ENCODE results near the gene GNAS.

Gene GNAS

DNA sequence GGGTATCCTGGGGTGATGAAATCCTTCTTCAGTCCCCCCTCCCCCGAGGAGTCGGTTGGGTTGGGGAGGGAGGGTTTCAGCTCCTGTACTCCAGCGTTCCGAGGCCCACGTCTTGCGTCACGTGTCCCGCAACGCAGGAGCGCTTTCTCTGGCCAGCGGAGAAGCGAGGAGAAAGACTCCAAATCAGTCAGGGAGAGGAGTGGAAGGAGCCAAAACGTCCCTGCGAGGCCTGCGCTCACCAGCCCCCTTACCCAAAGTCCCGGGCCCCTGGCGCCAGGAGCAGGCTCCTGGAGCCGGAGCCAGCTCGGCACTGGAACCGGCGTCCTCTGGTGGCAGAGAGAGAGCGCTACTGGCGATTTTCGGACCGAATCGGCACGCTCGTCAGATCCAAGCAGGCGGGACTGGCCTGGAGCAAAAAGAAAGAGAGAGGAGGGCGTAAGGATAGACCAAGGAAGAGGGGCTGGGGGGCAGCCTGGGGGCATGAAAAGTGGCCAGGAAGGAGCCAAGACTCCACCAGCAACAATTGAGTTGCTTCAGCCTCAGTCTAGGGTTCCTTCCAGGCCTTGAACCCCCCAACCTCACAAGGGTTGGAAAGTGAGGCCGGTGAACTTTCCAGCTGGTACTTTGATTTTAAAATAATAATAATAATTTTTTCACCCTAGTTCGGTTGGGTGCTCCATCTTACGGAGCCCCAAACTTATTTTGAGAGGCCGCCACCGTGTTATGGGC, at the start of gene GNAS:
TSS of gene GNAS (plus strand) at position 174 of the 729 bp plus-strand sequence.
- peaks cover 66% of the 10 kb centered on the region for H3K27me3 ChIP-seq (ENCODE audit: control insufficient read depth, insufficient read depth, low read length)
- H3K4me3 ChIP-seq (ENCODE audit: low read depth, low read length) = peak within 1 kb of the TSS; percentile 94
- H3K4me1 ChIP-seq (ENCODE audit: control insufficient read depth, insufficient read depth, low read length) = peaks cover 29% of the 10 kb centered on the region
- H3K36me3 ChIP-seq (ENCODE audit: control insufficient read depth, insufficient read depth, low read length) = peaks cover 16% of the 10 kb centered on the region
- H3K9ac ChIP-seq (ENCODE audit: low read length) = peak within 1 kb of the TSS; percentile 48
- no peaks in the 10 kb centered on the region for H3K9me3 ChIP-seq (ENCODE audit: control insufficient read depth, insufficient read depth, low read depth, low read length)
- H3K27ac ChIP-seq (ENCODE audit: low read depth, low read length) = no peak within 1 kb of the TSS

DNA sequence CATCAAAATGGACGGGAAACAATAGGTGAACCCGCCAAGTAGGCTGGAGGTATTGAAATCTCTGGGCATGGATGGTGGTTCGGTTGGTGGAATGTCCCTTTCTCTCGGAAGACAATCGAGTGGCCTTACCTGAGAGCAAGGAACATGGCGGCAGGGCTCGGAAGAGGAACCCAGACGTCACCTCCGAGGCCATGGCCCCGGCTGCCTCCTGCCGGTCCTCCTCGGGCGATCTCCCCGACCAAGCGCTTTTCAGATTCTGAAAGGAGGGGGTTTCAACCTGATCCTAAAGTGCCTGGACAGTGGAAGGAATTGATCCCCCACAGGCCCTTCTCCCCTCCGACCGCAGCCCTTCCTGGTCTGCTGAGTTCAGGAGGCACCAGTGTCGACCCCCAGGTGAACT, 49.0 kb upstream of the GNAS start:
- no peaks in the 10 kb centered on the region for H3K36me3 ChIP-seq (ENCODE audit: control insufficient read depth, insufficient read depth, low read length)
- H3K4me3 ChIP-seq (ENCODE audit: low read depth, low read length) = no peak overlapping the region
- no peaks in the 10 kb centered on the region for H3K9me3 ChIP-seq (ENCODE audit: control insufficient read depth, insufficient read depth, low read depth, low read length)
- H3K27me3 ChIP-seq (ENCODE audit: control insufficient read depth, insufficient read depth, low read length) = no peaks in the 10 kb centered on the region
- H3K4me1 ChIP-seq (ENCODE audit: control insufficient read depth, insufficient read depth, low read length) = peaks cover 26% of the 10 kb centered on the region
- H3K9ac ChIP-seq (ENCODE audit: low read length) = no peak overlapping the region
- H3K27ac ChIP-seq (ENCODE audit: low read depth, low read length) = no peak overlapping the region

GRCh38 chr20:58807801-58808200, 44.7 kb upstream of the GNAS start:
- Histone ChIP-seq H3K4me1 (ENCODE audit: control insufficient read depth, insufficient read depth, low read length) (peaks cover 10% of the 10 kb centered on the region), H3K36me3 (ENCODE audit: control insufficient read depth, insufficient read depth, low read length) (no peaks in the 10 kb centered on the region), H3K4me3 (ENCODE audit: low read depth, low read length) (no peak overlapping the region), H3K27me3 (ENCODE audit: control insufficient read depth, insufficient read depth, low read length) (no peaks in the 10 kb centered on the region), H3K9me3 (ENCODE audit: control insufficient read depth, insufficient read depth, low read depth, low read length) (no peaks in the 10 kb centered on the region), H3K27ac (ENCODE audit: low read depth, low read length) (no peak overlapping the region), H3K9ac (ENCODE audit: low read length) (no peak overlapping the region)

GRCh38 chr20:58808271-58809046, 44.1 kb upstream of the GNAS start:
- H3K27me3 ChIP-seq (ENCODE audit: control insufficient read depth, insufficient read depth, low read length) = no peaks in the 10 kb centered on the region

GRCh38 chr20:58810116-58810878, 42.2 kb upstream of the GNAS start:
- Histone ChIP-seq H3K27me3 (ENCODE audit: control insufficient read depth, insufficient read depth, low read length) (no peaks in the 10 kb centered on the region), H3K27ac (ENCODE audit: low read depth, low read length) (no peak overlapping the region), H3K9me3 (ENCODE audit: control insufficient read depth, insufficient read depth, low read depth, low read length) (no peaks in the 10 kb centered on the region), H3K36me3 (ENCODE audit: control insufficient read depth, insufficient read depth, low read length) (no peaks in the 10 kb centered on the region), H3K4me1 (ENCODE audit: control insufficient read depth, insufficient read depth, low read length) (no peaks in the 10 kb centered on the region; the same call in 1 of the 2 replicates), H3K9ac (ENCODE audit: low read length) (no peak overlapping the region), H3K4me3 (ENCODE audit: low read depth, low read length) (no peak overlapping the region)

More at GRCh38 chr20:58808271-58809046, 44.1 kb upstream of the GNAS start:
- H3K4me1 ChIP-seq (ENCODE audit: control insufficient read depth, insufficient read depth, low read length) = peaks cover 4% of the 10 kb centered on the region
- no peak overlapping the region for H3K9ac ChIP-seq (ENCODE audit: low read length)
- H3K36me3 ChIP-seq (ENCODE audit: control insufficient read depth, insufficient read depth, low read length) = no peaks in the 10 kb centered on the region
- no peaks in the 10 kb centered on the region for H3K9me3 ChIP-seq (ENCODE audit: control insufficient read depth, insufficient read depth, low read depth, low read length)
- H3K4me3 ChIP-seq (ENCODE audit: low read depth, low read length) = no peak overlapping the region
- no peak overlapping the region for H3K27ac ChIP-seq (ENCODE audit: low read depth, low read length)

DNA sequence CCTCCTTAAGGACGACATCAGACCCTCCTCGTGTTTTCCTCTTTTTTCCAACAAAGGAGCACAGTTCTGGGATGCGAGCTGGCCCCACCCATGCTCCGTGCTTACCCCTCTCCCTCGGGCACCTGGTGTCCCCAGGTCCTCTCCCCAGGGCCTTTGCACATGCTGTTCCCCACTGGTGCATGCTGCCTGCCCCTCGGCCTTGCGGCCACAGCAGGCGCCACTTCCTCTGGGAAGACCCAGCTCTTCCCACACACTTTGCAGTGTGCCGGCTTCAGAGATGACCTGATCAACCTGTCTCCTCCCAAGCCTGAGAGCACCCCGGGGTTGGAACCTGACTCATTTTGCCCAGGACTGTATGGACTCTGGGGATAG, 41.7 kb upstream of the GNAS start:
- Histone ChIP-seq H3K9me3 (ENCODE audit: control insufficient read depth, insufficient read depth, low read depth, low read length) (no peaks in the 10 kb centered on the region), H3K27me3 (ENCODE audit: control insufficient read depth, insufficient read depth, low read length) (no peaks in the 10 kb centered on the region), H3K36me3 (ENCODE audit: control insufficient read depth, insufficient read depth, low read length) (no peaks in the 10 kb centered on the region), H3K9ac (ENCODE audit: low read length) (no peak overlapping the region), H3K27ac (ENCODE audit: low read depth, low read length) (no peak overlapping the region), H3K4me3 (ENCODE audit: low read depth, low read length) (no peak overlapping the region), H3K4me1 (ENCODE audit: control insufficient read depth, insufficient read depth, low read length) (no peaks in the 10 kb centered on the region; the same call in 1 of the 2 replicates)

DNA sequence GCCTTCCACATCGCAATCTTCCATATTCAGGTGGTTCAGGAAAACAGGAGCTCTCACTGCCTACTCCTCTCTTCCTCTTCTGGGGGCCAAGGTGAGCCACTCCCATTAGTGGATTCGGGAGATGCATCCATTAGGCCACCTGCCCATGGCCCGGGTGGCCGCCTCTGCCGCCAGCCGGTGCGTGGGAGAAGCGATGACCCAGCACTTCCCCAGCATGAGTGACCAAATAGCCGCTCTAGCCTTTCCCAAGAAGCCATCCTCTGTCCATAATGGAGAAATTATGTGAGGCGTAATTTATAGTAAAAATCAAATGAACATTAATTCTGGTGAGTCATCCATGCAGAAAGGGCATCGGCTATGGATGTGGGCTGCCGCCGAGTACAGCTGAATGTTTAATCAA, 41.2 kb upstream of the GNAS start:
- Histone ChIP-seq H3K4me3 (ENCODE audit: low read depth, low read length) (no peak overlapping the region), H3K9ac (ENCODE audit: low read length) (no peak overlapping the region), H3K27ac (ENCODE audit: low read depth, low read length) (no peak overlapping the region), H3K36me3 (ENCODE audit: control insufficient read depth, insufficient read depth, low read length) (no peaks in the 10 kb centered on the region), H3K9me3 (ENCODE audit: control insufficient read depth, insufficient read depth, low read depth, low read length) (no peaks in the 10 kb centered on the region), H3K4me1 (ENCODE audit: control insufficient read depth, insufficient read depth, low read length) (no peaks in the 10 kb centered on the region; the same call in 1 of the 2 replicates), H3K27me3 (ENCODE audit: control insufficient read depth, insufficient read depth, low read length) (no peaks in the 10 kb centered on the region)

DNA sequence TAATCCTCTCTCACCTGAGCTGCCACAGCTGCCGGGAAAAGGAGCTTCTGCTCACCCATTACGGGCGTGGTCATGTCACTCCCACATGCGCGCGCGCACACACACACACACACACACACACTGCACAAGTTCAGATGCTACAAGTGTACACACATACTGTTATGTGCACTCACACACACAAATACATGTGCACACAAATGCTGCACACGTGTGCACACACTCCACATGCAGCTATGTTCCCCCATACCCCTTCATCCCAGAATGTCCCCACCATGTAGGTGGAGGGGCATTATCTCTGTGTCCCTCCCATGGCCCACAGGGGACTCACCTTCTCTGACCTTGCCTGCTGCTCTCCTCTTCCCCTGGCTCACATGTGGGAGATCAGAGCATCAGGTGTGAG, 39.1 kb upstream of the GNAS start:
- Histone ChIP-seq H3K9me3 (ENCODE audit: control insufficient read depth, insufficient read depth, low read depth, low read length) (no peaks in the 10 kb centered on the region), H3K4me1 (ENCODE audit: control insufficient read depth, insufficient read depth, low read length) (no peaks in the 10 kb centered on the region; the same call in 1 of the 2 replicates), H3K27me3 (ENCODE audit: control insufficient read depth, insufficient read depth, low read length) (no peaks in the 10 kb centered on the region)

DNA sequence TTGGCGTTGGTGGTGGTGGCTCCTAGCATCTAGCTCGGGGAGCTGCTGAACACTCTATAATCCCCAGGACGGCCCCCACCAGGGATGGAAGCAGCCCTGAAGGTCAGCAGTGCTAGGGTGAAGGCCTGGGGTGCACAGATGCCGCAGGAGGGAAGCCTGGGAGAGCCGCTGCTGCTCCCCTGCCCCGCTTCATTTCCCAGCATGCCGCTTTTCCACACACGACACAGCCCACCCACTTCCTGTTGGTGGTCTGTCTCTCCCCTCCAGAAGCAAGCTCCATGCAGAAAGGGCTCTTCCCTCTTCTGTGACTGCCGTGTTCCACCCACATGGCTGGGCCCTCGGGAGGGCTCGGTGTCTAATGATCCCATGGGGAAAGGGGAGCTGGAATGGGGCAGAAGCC, 37.1 kb upstream of the GNAS start:
- H3K9ac ChIP-seq (ENCODE audit: low read length) = no peak overlapping the region
- no peaks in the 10 kb centered on the region for H3K9me3 ChIP-seq (ENCODE audit: control insufficient read depth, insufficient read depth, low read depth, low read length)
- no peak overlapping the region for H3K27ac ChIP-seq (ENCODE audit: low read depth, low read length)
- H3K4me3 ChIP-seq (ENCODE audit: low read depth, low read length) = no peak overlapping the region
- peaks cover 30% of the 10 kb centered on the region for H3K36me3 ChIP-seq (ENCODE audit: control insufficient read depth, insufficient read depth, low read length)
- no peaks in the 10 kb centered on the region for H3K4me1 ChIP-seq (ENCODE audit: control insufficient read depth, insufficient read depth, low read length)
- no peaks in the 10 kb centered on the region for H3K27me3 ChIP-seq (ENCODE audit: control insufficient read depth, insufficient read depth, low read length)

More for the DNA sequence above, 39.1 kb upstream of the GNAS start:
- peaks cover 10% of the 10 kb centered on the region for H3K36me3 ChIP-seq (ENCODE audit: control insufficient read depth, insufficient read depth, low read length)
- H3K9ac ChIP-seq (ENCODE audit: low read length) = no peak overlapping the region
- no peak overlapping the region for H3K4me3 ChIP-seq (ENCODE audit: low read depth, low read length)
- H3K27ac ChIP-seq (ENCODE audit: low read depth, low read length) = no peak overlapping the region

GRCh38 chr20:58816051-58816450, 36.5 kb upstream of the GNAS start:
- H3K27me3 ChIP-seq (ENCODE audit: control insufficient read depth, insufficient read depth, low read length) = no peaks in the 10 kb centered on the region
- H3K9ac ChIP-seq (ENCODE audit: low read length) = no peak overlapping the region
- H3K4me1 ChIP-seq (ENCODE audit: control insufficient read depth, insufficient read depth, low read length) = no peaks in the 10 kb centered on the region
- no peak overlapping the region for H3K27ac ChIP-seq (ENCODE audit: low read depth, low read length)
- peaks cover 36% of the 10 kb centered on the region for H3K36me3 ChIP-seq (ENCODE audit: control insufficient read depth, insufficient read depth, low read length)
- H3K4me3 ChIP-seq (ENCODE audit: low read depth, low read length) = no peak overlapping the region
- no peaks in the 10 kb centered on the region for H3K9me3 ChIP-seq (ENCODE audit: control insufficient read depth, insufficient read depth, low read depth, low read length)
